HG02870 (cell line): ENCODE data around the gene PROK1.

Experiments used
- ATAC-seq: cut with Tn5 transposase; IDR thresholded peaks from one replicate; pipeline ENCODE4 v1.9.1; 2021; ENCODE audit warnings: mild to moderate bottlenecking, moderate library complexity; ENCODE audit not compliant: unreplicated experiment

PROK1 gene

DNA sequence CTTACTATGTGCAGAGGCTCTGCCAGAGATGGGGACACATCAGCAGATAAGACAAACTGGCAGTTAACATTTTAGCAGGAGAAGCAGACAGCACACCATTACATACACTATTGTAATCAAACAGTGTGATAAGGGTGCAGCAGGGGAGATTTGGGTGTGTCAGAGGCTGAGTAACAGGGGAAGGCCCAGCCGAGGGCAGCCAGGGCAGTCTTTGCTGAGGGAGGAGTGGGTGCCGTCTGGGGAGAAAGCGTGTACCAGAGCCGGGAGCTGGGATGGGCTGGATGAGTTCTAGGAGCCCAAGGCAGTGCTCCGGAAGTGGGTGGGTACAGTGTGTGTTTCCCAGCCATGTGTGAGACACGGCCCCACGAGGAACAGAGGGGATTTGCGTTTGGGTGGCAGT lies 36.8 kb downstream of the PROK1 start:
- ATAC-seq: no peak

DNA sequence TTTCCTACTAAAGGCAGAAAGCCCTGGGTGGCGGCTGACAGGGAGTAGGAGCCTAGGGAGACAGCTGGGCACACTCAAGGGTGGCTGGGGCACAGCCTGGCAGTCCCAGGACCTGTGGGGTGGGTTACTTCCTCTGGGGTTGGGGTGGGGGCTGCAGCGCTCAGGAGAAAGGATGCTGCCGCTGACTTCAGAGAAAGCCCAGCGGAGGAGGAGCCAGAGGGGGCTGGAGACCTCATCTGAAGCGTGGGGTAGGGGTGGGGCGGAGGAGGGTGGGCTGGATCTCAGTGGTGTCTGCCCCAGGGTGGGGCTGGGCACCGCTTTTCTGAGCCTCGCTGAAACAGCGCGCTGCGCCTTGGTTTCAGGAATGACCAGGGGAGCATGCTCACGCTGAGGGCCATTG lies 37.2 kb downstream of the PROK1 start:
- ATAC-seq: no peak

DNA sequence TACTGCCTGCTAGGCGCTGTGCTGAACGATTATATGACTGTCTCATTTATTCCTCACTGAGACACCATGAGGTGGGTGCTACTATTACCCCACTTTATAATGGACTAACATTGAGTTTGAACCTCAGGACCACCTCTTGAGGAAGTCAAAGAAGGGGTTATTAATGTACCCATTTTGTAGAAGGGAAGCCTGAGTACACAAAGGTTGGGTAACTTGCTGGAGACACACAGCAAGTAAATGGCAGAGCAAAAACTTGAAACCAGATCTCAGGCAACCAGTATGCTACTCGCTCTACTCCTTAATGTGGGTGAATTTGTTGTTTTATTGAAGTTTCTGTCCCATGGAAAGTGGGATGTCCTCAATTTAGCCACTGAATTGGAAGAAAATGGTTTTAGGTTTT lies 37.9 kb downstream of the PROK1 start:
- ATAC-seq: no peak

DNA sequence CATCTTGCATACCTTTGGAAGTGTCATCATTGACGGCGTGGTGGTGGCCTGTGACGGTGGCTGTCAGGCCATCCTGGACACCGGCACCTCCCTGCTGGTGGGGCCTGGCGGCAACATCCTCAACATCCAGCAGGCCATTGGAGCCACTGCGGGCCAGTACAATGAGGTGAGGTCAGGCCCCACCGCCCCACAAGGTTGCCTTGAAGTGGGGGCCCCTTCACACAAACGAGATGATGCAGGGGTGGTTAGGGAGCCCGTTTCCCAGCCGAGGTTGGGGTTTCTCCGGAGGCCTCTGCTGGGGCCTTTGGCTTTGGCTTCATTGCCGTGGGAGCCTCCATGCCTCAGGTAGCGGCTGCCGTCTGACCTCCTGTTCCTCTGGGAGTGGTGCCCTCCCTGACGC lies 38.5 kb downstream of the PROK1 start:
- ATAC-seq: no peak

DNA sequence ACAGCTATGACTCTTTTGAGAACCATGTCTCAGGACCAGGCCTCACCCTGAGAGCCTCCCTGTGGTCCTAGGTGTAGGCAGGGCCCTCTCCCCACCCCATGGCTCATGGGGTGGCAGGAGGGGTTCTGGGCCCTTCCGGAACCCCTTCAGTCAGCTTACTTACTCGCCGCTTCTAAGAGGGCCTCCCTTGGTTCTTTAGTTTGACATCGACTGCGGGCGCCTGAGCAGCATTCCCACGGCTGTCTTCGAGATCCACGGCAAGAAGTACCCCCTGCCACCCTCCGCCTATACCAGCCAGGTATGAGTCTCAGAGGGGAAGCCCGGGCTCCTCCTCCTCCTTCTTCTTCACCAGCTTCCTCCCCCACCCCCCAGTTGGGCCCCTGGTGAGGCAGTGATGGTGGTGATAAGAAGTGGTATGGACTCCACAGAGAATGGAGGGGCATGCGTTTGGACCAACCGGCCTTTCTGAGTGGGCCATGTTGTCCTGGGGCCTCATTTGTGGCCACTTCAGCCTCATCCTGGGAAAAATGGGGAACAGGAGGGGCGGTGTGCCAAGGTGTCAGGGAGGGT lies 39.1 kb downstream of the PROK1 start:
- ATAC-seq: no peak

DNA sequence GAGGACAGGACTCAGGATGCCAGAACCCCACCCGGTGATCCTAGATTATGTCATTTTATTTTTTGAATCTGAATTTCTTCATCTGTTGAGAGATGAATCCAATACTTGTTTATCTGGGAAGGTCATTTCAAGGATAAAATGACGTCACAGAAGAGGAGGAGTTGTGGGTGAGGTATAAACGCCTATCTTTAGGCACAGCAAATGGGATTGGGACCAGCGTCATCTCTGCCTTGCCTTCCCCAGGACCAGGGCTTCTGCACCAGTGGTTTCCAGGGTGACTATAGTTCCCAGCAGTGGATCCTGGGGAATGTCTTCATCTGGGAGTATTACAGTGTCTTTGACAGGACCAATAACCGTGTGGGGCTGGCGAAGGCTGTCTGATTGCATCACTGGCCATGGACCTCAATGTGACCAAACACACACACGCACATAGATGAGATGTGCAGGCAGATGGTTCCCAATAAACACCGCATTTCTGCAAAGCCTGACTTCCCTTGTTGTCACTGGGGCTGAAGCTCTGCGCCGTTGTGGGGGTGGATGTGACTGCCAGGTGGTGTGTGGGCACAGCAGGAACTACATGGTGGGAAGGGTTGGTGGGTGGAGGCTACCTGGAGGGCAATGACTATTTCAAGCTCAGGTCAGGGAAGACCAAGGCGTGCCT lies 40.0 kb downstream of the PROK1 start:
- no peak for ATAC-seq

DNA sequence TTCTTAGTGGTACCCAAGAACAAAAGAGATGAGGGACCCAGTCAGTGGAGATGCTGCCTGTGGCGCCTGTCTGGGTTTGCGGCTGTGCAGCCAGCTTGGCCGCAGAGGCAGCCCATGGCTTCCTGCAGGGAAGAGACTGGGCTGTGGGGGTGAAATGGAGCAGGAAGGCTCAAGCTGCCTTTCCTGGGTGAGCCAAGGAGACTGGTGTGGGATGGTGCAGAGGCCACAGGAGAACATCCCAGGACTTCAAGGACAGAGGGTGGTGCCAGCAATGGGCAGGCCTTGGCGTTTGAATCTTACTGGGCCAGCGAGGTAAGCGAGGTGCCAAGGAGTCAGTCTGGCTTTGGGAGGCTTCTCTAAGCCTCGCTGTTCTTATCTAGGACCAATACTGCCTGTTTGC lies 41.6 kb downstream of the PROK1 start:
- ATAC-seq: no peak

DNA sequence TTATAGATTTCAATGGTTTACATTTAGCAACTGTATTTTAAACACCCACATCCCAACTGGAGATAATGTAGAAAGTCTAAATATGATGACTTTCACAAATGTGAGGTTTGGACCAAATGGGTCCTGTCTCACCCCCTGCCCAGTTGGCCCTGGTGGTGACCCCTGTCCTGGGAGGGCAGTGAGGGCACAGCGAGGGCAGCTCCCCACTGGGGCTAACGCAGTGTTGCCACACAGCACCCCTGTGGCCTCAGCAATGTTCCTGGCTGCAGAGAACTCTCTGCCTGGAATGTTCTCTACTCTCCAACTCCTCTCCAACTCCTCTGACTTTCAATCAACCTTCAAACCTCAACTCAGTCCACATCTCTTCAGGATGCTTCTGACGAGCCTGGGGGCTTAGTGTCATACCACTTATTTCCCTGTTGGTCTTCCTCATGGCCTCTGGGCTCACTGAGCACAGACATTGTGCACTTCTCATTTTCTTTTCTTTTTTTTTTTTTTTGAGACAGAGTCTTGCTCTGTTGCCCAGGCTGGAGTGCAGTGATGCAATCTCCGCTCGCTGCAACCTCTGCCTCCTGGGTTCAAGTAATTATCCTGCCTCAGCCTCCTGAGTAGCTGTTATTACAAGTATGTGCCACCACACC lies 42.2 kb downstream of the PROK1 start:
- no peak for ATAC-seq

DNA sequence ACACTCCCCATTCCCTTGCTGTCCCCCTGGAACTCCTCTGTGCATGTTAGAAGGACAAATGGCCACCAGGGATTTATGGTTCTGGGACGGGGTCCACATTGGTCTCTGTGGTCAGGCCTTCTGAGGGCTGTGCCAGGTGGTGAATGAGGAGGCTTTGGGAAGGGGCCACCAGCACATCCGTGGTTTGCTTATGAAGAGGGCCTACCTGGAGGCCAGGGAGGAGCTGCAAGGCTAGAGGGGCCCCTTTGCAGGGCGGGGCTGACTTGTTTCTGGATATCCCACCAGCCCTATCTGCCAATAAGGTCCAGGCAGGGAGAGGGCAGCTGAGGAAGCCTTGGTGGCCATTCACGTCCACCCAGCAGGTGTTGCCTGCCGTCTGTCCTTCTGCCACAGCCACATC lies 43.1 kb downstream of the PROK1 start:
- no peak for ATAC-seq

DNA sequence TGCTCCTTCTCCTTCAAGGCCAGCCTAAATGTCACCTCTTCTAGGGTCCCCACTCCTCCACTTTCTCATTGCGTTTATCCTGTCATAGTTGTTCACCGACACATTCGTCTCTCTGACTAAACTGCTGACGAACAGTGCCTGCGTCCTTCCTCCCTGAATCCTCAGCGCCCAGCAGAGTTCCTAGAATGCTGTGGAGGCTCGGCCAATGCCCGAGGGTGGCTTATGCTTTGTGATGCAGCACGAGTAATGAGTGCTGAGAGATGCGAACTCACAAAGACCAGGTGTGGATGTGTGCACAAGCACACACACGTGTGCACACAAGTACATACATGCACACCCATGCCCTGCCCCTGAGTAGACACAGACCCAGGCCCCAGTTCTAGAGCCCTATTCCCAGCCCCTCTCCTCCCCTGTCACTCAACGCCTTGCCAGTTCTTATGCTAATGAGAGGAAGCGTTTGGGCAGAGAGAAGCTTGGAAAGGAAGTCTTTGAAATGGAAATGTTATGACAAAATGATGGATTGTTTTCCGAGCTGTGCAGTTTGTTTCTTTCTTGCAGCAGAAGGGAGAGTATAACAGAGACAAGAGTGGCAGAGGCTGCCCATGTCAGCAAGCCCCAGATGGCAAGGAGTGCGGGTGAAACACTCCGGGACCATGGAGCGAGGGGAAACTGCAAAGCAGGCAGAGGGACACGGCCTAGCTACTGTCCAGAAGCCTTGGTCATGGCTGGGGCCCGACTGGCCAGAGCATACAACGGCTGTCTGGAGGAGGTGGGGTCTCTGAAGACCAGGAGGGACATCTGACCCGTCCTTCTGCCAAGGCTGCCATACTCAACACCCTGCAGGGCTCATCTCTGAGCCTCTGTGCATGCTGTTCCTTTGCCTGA lies 43.8 kb downstream of the PROK1 start:
- ATAC-seq: no peak

DNA sequence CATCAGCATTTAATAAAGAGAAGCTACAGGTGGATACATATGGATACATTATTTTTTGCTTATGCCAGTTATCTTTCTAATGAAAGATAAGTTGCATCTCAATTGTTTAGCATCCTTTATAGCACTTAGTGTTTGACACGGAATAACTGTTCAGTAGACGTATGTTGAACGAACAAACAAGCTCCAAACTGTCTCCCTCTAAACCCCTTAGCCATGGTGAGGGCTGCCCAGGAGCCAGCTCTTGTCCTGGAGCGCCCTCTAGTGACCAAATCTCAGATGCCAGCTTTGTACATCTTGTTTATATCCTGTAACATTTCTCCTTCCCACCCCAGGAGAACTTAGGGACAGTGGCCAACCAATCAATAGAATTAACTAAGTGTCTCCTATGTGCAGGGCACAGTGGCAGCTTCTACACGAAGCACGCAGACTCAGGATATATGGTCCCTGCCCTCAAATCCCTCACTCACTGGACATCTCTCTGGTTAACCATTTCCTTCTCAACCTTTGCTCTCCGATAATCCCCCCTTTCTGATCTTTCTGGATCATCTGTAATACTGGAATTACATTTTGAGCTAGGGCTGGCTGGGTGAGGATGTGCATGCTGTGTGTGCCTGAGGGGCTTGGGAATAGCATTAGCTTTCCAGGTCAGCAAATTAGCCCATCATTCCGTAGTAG lies 45.1 kb downstream of the PROK1 start:
- ATAC-seq: no peak

DNA sequence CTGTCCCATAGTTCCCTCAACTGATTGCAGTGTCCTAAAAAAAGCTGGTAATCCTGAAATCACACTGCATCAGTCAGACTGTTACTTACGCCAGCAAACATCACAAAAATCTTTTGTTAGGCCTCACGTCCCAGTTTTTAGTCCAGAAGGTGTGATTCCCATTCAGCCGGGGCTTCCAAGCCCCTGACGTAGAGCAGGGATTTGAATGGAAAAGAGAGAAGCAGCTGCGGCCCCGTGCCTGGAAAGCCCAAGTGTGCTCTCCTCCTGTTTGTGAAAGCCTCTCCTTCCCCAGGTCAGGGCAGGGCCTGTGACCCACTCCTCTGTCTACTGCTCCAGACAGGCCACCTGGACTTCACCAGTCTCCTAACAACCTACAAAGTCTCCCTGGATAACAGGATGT lies 47.3 kb downstream of the PROK1 start:
- ATAC-seq: no peak

DNA sequence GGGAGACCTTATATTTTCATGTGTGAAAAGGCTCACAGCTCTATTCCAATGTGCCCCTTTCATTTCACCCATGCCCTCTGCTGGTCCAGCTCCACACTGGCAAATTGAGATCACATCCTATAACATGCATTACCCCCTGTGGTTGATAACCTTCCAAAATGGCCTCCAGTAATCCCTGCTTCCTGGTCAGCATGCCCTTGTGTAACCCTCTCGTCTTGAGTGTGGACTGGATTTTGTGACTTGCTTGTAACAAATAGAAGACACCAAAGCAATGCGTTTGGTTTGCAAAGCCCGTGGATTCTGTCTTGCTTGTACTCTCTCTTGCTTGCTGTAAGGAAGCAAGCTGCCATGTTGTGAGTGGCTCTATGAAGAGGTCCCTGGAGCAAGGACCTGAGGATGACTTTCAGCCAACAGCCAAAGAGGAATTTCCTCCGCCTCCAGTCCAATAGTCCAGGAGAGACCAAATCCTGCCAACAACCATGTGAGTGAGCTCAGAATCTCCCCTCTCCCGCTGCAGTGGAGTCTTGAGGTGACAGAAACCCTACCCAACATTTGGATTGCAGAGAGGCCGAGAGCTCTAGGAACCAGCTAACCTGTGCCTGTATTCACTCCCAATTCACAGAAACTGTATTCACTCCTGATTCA lies 50.7 kb downstream of the PROK1 start:
- ATAC-seq: no peak

DNA sequence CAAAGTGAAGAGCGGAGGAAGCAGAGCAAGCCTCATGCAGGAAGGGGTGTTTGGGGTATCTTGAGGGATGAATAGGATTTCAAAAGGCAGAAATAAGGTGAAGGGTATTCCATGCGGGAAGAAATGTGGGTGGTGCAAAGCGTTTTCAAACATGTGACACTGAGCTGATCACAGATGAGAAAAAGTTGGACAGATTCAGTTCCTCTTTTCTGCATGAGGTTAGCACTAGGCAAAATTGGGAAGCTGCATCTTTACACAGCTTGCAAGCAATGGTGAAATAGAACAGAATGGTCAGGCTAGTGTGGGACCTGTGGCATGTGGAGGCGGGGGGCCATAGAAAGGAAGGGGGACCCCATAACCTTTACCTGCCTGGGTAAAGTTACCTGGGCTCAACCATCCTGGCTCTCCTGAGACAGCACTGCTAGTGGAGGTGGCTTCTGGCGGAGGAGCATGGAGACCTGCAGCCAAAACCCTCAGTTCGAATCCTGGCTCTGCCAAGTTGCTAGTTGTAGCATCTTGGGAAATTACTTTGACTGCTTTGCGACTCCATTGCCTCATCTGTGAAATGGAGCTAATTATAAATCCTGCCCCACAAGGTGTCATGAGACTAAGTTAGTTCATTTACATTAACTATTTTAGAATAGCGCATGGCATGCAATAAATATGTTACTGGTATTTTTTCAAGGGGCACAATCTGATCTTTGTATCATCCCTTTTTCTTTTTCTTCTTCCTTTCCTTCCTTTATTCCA lies 51.6 kb downstream of the PROK1 start:
- no peak for ATAC-seq

DNA sequence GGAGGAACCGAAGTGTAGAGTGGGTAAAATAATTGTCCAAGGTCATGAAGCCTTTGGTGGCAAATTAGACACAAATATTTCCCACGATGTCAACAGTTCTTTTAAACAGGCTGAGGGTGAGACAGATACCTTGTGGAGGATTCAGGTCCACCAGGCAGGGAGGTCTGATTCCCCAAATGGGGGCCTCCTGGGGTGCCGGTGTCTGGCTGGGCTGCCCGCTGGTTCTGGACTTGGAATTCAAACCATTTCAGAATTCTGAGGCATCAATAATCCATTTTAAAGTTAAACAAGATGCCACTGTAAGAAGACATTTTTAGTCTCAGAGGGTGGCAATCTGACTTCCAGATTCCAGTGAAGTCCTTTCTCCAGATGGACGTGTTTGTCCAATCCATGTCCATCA lies 52.5 kb downstream of the PROK1 start:
- no peak for ATAC-seq

DNA sequence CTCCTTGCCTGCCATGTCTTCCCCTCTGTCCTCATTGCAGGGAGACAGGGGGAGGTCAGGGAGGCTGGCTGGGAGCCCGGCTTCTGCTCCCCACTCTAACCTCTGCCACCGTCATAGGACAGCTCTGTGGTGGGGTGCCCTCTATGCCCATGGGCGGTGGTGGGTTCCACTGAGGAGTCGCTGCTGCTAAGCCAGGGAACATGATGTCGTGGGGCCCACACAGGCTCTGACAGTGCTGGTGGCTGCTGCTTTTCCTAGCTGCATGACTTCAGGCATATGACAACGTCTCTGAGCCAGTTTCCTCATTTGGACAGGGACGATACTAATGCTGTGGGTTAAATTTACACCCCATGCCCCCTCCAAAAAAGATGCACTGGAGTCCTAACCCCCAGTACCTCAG lies 53.3 kb downstream of the PROK1 start:
- ATAC-seq: no peak

DNA sequence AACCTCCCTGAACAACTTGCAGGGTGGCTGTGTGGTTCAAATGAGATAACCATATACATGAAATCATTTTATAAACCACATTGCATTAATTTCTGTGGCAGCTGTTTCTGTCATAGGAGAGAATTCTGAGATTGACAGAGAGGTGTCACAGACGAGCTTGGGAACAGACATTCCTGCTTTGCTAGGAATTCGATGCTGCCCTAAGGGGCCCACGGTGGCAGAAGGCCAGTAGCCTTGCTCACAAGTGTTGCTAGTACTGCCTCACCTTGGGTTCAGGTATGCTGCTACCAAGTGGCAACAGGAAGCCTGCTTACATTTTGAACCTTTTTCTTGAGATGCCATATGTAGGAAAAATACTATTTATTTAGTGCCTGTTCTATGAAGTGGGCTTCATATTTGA lies 54.6 kb downstream of the PROK1 start:
- ATAC-seq: no peak

DNA sequence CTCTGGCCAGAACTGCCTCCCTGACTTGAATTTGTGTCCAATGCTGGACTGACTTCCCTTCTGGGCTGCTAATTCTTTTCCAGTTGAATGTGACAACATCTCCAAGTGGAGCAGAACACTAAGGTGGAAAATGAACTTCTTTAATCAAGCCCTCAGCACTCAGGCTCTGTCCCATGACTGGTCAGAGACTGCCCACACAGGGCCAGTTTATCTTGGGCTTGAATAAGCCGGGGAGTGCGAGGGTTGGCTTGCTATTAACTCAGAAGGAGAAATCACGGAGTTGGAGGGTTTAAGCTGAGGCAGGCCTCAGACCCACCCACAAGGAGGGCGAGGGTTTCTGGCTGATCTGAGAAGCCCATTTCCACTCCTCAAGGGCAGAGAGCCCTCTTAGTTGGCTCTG lies 55.6 kb downstream of the PROK1 start:
- no peak for ATAC-seq
